NCI-H2029 treated with DMSO at 0.1 percent for 48 hours (cell line): ENCODE measurements around the gene RNF212B.
A peak's percentile ranks its signal among the peaks of the same experiment; 100 is the strongest.

Source experiments
- DNase-seq: peaks from one replicate; lab custom pipeline; 2025; lab: John Stamatoyannopoulos, UW

RNF212B gene

GRCh38 chr14:23297096-23297495, 59.4 kb downstream of the RNF212B start:
- no peak for DNase-seq

GRCh38 chr14:23297611-23298277, 60.0 kb downstream of the RNF212B start:
- no peak for DNase-seq

- no peak for DNase-seq
These were observed 61.6 kb downstream of the RNF212B start for GRCh38 chr14:23299211-23299957.

GRCh38 chr14:23299986-23300686, 62.4 kb downstream of the RNF212B start:
- DNase-seq: no peak

- DNase-seq: no peak
These were observed 63.0 kb downstream of the RNF212B start for GRCh38 chr14:23300687-23301223.

GRCh38 chr14:23301288-23301968, 63.7 kb downstream of the RNF212B start:
- DNase-seq: peak; percentile 100

- no peak for DNase-seq
These were observed 64.2 kb downstream of the RNF212B start for GRCh38 chr14:23301969-23302289.

- peak; percentile 99 for DNase-seq
These were observed 64.8 kb downstream of the RNF212B start, which contains the start of gene PPP1R3E for GRCh38 chr14:23302290-23303225. Gene PPP1R3E, minus strand, starts transcription at chr14:23302859. Its CDS starts 283 bp downstream, at chr14:23302576.

GRCh38 chr14:23306412-23307145, 68.8 kb downstream of the RNF212B start, which contains the start of gene BCL2L2:
Gene BCL2L2, plus strand, starts transcription at chr14:23306833. Its CDS starts 935 bp downstream, at chr14:23307768.
- DNase-seq: peak; percentile 100

GRCh38 chr14:23307146-23307530, 69.4 kb downstream of the RNF212B start:
- no peak for DNase-seq

- no peak for DNase-seq
These were observed 70.2 kb downstream of the RNF212B start for GRCh38 chr14:23307687-23308644.

- DNase-seq: no peak
These were observed 71.1 kb downstream of the RNF212B start for GRCh38 chr14:23308721-23309445.

- DNase-seq: no peak
These were observed 72.8 kb downstream of the RNF212B start for GRCh38 chr14:23310546-23310945.

GRCh38 chr14:23316300-23316699, 78.6 kb downstream of the RNF212B start:
- DNase-seq: no peak

GRCh38 chr14:23319746-23320583, 82.2 kb downstream of the RNF212B start:
- no peak for DNase-seq

GRCh38 chr14:23320584-23321571, 83.1 kb downstream of the RNF212B start, which contains the start of gene PABPN1:
Gene PABPN1, plus strand, starts transcription at chr14:23321457. Its CDS starts 13 bp downstream, at chr14:23321470.
- DNase-seq: peak; percentile 100
